HG03135 (cell line): ENCODE results near the gene WIZ.
A peak's percentile ranks its signal among the peaks of the same experiment; 100 is the strongest.

Source experiments
- ATAC-seq: cut with Tn5 transposase; IDR thresholded peaks from one replicate; pipeline ENCODE4 v1.9.1; 2021; ENCODE audit warnings: mild to moderate bottlenecking, moderate library complexity; ENCODE audit not compliant: unreplicated experiment

WIZ gene

DNA sequence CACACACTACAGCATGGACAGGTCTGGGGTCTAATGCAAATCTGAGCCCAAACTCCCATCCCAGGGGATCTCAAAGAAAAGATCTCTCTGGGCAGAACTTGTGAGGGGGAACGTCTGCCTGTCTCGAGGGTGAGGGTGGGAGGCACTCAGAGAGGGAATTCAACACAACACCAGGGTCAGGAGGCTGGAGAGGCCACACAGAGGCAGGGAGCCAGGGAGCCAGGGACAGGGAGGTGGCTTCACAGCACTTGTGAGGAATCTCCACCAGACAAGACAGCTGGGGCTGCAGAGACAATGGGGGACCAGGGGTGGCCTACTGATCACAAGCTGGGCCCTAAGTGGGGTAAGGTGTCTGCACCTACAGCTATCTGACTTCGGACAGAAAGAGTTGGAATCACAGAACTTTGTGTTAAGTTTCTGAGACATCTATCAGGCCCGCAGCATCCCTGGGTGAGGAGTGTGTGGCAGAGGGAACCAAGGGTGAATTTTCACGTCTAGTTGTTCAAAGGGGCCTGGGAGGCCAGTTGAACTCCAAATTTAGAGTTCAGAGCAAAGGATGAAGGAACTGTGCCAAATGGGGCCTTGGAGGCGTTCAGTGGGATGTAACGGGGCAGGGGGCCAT lies 18.2 kb downstream of the WIZ start:
- ATAC-seq = no peak

DNA sequence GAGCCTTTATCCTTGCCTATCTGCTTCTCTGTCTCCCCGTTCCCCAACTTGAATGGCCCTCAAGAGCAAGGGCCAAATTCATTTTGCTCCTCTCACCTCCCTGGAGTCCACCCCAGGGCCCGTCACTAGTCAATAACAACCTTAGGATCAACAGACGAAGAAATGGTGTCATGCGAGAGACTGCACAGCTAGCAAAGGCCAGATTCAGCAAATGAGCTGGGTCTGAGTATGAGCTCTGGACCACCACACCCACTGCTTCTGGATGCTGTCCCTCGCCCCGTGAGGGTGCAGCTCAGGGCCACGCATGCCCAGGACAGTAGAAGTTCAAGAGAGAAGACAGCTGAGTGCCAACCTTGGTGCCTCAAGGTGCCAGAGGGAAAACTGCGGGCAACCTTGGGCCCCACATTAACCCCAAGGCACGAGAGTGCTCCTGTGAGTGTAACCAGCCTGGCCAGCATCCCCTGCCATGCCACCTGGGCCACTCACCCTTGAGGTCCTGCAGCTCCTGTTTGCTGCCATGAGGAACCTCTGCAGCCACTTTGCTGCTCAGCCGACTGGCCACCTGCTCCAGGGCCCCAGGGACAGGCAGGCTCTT lies 19.1 kb downstream of the WIZ start:
- no peak for ATAC-seq

DNA sequence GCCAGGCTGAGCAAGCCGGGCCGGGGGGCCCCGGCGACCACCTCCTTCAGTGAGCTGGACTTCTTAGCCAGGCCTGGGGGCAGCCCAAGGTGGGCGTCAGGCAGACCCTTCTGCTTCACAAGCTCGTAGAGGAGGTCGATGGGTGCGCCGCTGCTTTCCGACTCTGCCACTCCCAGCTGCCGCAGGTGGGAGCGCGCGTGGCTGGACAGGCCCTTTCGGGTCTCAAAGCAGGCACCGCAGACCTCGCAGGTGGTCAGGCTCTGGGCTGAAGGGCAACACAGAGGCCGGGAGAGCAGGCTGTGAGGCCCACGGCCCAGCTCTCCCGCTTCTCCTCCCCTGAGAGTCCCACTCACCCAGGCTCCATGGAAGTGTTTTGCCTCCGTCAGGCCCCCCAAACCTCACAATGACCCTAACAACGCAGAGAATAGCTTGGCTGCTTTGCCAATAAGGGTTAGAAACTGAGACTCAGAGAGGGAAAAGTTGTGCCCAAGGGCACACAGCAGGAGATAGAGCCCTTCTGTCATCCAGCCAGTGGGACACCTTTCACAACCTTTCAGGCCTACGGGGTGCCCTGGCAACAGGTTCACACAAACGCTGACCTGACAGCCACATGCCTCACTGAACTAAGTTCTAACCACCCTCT lies 19.8 kb downstream of the WIZ start:
- ATAC-seq = no peak

DNA sequence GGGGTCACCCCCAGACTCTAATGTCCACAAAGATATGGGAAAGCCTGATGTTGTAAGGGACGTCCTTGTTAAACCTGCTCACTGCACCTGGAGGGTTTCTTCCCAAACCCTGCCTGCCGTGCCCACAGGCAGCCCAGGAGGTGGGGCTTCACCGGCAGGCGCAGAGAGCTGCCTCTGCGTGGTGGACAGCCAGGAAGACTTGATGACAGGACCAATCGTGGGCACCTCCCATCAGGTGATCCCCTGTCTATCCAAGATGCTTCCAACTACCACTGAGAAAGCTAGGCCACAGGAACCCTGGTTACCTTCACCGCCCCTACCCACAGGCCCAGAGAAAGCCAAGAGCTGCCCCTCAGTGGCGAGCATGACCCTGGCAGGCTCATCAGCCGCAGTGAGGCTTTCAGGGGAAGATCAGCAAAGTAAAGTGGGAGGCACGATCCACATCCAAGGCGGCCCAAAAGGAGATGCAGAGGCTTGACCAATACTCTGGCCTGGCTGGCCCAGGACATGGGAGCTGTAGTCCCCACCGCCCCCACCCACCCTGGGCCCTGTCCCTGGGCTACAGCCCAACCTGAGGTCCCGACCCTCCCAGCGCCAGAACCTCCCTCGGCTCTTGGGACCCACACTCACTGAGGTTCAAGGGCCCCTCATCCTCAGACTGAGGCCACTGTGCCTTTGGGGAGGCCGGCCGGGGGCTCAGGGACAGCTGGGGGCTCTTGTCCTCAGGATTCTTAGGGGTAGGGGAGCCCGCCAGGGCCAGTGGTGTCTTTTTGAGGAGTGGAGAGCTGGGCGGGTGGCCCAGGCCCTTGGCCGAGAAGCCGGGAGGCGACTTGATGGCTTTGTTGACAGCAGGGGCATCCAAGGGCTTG lies 20.6 kb downstream of the WIZ start:
- ATAC-seq = no peak

DNA sequence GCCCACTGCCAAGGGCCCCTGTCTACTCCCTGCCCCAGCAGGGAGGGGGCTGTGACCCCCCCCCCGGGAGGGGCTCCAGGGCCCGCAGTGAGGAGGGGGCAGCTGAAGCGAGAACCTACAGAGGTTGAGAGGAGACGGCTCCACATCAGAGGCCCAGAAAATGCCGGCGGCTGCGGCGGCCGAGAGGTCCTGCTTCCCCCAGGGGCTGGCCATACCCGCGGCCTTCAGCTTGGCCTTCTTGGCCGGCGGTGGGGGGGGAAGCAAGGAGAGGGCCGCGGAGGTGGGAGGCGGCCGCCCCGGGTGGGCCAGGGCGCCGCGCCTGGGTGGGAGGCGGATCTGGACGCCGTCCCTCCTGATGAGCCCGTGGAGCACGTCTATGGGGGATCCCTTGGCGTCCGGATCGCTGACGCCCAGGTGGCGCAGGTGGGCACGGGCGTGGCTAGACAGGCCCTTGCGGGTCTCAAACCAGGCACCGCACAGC lies 21.7 kb downstream of the WIZ start:
- no peak for ATAC-seq

DNA sequence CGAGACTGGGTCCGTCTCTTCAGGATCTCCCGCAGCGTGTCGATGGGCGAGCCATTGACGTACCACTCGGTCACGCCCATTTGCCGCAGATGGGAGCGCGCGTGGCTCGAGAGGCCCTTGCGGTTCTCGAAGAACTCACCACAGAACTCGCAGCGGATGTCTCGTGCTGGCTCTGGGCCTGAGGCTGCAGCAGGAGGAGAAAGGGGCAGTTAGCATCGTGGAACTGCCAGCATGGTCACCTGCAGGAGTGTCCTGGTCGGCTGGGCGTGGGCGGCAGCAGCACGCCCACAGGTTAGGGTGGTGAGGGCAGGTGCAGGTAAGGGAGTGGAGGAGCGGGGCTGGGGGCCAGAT lies 22.4 kb downstream of the WIZ start:
- no peak for ATAC-seq

DNA sequence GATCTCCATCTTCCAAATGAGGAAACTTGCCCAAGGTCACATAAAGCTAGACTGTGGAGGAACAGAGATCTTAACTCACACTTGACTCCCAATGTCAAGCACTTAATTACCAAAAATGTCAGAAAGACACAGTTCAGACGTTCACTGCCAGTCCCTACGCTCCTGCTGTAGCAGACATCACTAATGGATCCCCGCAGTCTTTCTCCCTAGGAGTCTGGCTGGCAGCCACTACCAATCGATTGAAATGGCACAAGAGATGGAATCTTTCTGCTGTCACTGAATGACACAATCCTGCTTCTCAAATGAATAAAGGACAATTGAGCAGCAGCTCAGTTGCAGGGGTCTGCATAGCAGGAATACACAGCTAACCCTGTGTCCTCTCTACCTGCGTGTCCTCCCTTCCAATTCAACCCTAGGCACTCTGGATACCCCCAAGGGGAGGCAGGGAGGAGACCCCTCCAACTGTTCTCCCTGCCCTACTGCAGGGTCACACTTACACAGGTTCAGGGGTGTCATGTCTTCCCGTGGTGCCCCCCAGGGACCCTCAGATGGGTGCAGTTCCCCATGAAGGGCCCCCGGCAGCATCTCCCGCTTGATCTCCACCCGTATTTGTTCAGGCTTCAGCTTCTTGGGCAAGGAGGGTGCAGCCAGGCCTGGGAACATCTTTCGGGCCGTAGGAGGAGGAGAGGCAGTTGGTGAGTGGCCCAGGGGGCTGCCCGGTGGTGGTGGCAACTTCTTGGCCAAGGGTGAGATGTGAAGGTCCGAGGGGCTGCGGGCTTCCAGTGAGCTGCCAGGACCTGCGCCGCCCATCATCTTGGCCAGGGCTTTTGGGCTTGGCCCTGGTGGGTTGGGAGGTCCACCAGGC lies 23.0 kb downstream of the WIZ start:
- no peak for ATAC-seq

DNA sequence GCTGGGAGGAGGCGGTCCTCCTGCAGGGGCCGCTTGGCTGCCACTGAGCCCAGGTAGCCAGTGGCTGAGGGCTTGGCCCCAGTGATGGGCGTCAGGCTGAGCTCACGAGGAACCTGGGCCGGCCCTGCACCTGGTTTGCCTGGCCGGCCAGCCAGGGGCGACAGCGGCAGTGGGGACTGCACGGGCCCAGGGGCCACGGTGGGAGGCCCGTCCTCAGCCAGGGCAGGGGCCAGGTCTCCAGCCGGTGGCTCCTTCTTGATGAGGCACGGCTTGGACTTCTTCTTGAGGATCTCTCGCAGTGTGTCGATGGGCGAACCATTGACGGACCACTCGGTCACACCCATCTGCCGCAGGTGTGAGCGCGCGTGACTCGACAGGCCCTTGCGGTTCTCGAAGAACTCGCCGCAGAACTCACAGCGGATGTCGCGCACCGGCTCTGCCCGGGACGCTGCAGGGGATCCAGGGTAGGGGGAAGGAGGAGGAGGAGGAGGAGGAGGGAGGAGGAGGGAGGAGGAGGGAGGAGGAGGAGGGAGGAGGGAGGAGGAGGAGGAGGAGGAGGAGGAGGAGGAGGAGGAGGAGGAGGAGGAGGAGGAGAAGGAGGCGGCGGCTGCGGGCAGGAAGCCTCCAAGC lies 24.3 kb downstream of the WIZ start:
- ATAC-seq = no peak

DNA sequence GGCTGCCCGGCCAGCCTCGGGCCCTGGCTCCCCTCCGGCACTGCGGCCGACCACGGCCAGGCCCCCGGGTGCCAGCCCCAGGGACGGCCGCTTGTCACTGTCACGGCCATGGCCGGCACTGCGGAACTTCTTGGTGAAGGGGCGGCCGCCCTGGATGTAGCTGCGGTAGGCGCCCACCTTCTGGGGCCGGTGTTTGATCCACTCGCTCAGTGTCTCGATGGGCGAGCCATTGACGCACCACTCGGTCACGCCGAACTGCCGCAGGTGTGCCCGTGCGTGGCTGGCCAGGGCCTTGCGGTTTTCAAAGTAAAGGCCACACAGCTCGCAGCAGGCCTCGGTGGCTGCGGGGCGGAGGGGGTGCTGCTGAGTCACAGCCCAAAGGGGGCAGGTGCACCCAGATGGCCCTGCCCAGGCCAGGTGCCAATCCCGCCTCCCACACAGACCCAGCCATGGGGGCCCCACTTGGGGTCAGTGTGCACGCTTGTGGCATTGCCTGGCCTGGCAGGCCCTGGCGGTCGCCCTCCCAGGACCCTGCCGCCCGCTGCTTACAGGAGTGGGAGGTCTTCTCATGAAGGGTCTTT lies 25.0 kb downstream of the WIZ start:
- no peak for ATAC-seq

DNA sequence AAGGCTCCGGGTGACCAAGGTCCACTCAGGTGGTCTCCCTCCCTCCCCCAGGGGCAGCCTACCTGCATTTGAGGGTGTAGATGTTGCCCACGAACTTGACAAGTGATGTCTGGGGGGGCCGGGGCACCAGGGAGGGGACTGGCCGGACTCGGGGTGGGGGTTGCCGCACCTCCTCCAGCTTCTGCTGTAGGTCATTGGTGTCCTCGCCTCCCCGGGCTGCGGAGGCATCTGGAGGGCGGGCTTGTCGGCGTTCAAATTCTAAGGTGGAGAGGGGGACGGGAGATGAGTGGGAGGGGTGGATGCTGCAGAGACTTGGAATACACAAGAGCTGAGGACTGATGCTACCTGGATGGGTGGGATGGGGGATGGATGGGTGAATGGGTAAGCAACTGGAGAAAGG lies 25.6 kb downstream of the WIZ start:
- ATAC-seq = no peak

DNA sequence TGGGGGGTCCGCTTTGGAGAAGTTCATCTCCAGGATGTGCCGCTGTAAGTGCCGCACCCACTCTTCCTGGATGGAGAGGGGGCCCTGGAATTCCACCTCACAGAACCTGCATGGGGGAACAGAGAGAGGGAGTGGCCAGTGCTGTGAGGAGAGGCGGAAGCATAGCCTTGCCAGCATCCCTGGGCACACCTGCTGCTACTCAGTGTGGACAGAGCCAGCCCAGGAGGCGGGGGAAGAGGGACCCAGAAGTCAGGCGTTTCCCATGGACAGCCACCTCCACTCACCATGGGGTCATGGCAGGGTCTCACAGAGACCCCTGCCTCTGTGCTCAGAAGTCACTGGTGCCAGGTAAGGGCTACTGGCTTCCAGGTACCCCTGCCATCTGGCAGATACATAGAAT lies 26.6 kb downstream of the WIZ start:
- no peak for ATAC-seq

DNA sequence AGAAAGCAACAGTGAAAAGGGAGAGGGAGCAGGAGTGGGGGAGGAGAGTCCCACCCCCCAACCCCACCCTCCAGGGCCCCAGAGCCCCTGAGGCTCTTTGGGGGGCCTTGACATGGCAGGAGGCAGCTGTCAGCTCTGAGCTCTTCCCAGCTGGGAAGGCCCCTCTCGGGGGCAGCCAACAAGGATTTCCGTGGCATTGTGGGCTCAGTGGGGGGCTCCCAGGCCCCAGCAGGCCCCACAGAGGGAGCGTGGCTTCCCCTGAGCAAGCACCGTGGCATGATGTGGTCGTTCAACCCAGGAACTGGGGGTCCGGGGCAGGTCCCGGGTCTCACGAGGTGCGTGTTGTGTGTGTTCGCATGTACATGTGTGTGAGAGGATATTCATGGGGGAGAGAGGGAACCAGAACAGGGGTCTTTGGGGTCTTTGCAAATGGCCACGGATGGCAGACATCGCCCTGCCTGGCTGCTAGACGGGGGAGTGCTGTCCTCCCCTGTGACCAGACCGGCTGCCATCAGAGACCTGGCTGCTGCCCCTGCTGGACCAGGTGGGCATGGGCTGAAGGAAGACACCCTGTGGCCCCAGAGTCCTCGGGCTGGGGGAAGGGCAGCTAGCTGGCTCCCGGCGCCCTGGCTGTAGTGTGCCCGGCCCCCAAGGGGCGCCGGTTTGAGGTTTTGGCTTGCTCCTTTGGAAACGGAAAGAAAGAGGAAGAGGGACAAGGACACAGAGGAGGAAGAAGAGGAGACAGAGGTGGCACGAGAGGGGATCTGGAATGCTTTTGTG lies 27.3 kb downstream of the WIZ start:
- ATAC-seq = no peak

DNA sequence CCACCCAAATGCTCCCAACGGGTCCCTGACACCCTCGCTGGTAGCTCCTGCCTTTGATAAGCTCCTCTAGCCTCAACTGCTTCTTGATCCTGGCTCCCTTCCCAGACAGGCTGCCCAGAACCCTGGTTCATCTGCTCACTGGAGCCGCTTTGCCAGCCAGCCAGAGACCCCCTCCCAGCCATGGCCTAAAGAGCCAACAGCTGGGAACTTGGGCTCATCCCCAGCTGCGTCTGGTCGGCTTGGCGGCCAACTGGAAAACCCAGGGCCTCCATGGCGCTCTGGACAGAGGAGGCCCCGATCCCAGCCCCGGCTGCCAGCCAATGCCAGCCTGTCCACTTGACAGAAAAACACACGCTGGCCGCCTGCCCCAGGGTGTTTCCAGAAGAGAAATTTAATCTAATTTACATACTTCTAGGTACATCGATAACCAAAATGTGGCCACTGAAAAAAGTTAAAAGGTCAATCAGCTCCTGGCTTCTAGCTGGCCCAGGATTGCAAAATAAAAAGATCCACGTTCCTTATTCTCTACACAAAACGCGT lies 28.0 kb downstream of the WIZ start:
- no peak for ATAC-seq

DNA sequence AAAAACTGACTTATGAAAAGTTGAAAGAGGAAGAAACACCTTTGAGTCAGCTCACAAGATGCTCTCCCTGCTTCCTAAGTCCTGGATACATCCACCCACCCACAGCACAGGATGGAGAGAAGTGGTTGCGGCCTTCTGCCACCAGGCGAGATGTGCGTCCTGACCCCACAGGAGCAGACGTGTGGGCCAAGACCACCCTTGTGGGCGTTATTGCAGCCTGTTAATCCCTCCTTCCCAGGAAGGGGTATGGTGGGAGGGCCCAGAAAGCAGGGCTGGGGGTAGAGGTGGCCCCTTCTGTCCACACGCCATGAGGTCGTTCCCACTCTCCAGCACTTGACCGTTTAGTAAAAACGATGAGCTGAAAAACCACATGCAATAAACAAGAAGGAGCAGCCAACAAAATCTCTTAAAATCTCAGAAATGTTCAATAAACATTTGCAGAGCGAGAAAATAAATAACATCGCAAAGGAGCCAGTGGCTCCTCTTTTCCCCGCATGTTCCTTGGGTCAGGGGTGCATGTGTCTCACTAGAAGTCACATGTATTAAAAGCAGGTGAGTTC lies 28.5 kb downstream of the WIZ start:
- no peak for ATAC-seq

DNA sequence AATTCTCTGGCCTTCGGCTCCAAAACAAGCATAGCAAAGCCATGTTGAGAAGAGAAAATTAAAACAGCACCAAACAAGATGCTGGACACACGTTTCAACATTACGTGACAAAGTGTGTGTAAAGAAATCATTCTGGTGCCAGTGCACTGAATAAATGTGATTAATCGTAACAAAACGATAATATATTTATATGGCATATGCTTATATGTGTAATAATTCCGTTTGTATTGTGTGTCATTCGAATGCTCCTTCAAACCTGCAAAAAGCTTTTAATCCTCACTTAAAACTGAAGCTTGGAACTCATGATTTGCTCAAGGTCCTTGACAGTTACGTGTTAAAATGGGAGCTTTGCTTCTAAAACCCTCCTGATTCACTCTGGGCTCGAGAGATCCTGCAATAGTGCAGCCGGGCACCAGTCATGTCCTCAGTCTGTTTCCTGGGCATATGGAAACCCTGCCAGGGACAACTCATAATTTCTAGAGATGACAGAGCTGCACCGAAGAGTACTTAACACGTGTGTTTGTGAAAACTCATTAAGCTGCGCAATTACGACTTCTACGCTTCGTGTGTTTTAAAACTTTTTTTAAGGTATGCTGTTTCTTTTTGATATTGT lies 30.2 kb downstream of the WIZ start:
- ATAC-seq = no peak

DNA sequence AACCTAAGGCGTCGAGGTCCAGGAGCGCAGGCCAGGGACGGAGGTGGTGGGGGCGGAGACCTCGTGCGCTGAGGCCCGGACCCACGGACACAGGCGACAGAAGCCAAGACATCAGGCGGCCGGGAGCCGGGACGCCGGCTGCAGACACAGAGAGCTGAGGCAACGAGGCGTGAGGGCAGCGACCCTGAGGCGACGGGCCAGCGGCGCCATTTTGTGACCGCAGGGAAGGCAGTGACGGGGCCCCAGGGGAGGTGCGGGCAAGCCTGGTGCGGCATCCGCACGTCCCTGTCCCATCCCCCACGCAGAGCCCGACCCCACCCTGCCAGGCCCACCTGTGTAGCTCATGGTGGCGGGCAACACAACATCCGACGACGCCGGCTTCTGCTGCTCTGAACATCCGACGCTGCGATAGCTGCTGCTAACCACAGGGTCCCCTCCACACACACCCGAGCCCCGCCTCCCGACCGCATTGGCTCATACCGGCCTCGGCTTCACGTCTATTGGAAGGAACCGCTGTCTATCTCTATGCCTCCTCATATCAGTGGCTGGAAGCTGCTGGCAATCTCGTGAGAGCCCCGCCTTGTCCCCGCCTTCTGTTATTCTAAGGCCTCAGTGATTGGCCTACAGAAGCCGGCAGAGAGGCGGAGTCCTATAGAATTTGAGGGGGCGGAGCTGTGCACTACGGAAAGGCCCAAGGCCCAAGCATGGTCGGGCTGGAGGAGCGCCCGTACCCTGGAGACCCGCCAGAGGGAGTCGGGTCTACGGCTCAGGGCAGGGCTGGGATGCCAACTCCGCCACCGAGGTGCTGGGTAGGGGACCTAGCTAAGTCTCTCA lies 31.0 kb downstream of the WIZ start, which contains the start of gene AKAP8L:
TSS of gene AKAP8L (minus strand) at position 410 of the 834 bp plus-strand sequence. CDS start at position 345, 65 bp downstream.
- ATAC-seq = peak; percentile 90

DNA sequence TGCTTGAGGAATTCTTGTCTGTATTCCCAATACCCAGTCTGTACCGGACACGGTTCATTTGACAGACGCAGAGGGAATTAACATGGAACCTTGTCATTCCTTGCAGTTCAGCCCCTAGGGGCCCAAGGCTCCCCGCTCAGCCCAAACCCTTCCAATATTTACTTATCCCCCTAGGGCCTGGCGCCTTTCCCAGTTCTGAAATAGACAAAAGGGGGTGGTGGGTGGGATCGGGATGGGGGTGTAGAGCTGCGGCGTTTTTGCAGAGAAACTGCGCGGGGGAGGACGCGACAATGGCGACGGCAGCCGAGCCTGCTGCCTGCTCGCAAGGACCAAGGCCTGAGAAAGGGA lies 31.6 kb downstream of the WIZ start:
- no peak for ATAC-seq
